ENCODE data around the gene CD22. TPM values are rescaled to one million over a fixed set of nuclear protein-coding genes. Genes with fewer than 3 reads are reported as not detected.
A peak's percentile ranks its signal among the peaks of the same experiment; 100 is the strongest.
"Not testable (repeated sequence)": the region's sequence is repeated elsewhere in the genome, so short reads cannot be mapped to it uniquely, and the experiment has no call there.

CD22 gene
- total RNA-seq, 4 donors from 2014 or later: 7.2 to 22.8 (median 13.4) TPM

GRCh38 chr19:35357867-35358573 is 29.0 kb downstream of the CD22 start, which contains the start of gene FFAR3:
TSS of gene FFAR3 (plus strand) at chr19:35358460. CDS start at chr19:35358891, 431 bp downstream.
- peak in 1 of 2 donors; percentile 17 for DNase-seq (ENCODE audit: low spot score in 2 of 2)

GRCh38 chr19:35358834-35359233 is 29.8 kb downstream of the CD22 start:
- H3K27ac ChIP-seq; H3K9me3 ChIP-seq; H3K4me1 ChIP-seq; H3K36me3 ChIP-seq; H3K4me3 ChIP-seq; DNase-seq (ENCODE audit: low spot score in 2 of 2): not testable (repeated sequence)
- H3K27me3 ChIP-seq: peaks cover 0 to 11% of the 10 kb centered on the region in 2 donors
- 61 to 75% methylated on average over 9 to 10 of the region's 16 CpGs for WGBS, 2 donors

More at GRCh38 chr19:35357867-35358573, 29.0 kb downstream of the CD22 start, which contains the start of gene FFAR3:
- peaks cover 0 to 7% (median 0%) of the 10 kb centered on the region in 4 donors for H3K4me1 ChIP-seq
- 52% methylated on average over 18 of the region's 18 CpGs for WGBS, 2 donors
- no peak within 1 kb of the TSS for H3K4me3 ChIP-seq
- TF ChIP-seq, protein P1, sequence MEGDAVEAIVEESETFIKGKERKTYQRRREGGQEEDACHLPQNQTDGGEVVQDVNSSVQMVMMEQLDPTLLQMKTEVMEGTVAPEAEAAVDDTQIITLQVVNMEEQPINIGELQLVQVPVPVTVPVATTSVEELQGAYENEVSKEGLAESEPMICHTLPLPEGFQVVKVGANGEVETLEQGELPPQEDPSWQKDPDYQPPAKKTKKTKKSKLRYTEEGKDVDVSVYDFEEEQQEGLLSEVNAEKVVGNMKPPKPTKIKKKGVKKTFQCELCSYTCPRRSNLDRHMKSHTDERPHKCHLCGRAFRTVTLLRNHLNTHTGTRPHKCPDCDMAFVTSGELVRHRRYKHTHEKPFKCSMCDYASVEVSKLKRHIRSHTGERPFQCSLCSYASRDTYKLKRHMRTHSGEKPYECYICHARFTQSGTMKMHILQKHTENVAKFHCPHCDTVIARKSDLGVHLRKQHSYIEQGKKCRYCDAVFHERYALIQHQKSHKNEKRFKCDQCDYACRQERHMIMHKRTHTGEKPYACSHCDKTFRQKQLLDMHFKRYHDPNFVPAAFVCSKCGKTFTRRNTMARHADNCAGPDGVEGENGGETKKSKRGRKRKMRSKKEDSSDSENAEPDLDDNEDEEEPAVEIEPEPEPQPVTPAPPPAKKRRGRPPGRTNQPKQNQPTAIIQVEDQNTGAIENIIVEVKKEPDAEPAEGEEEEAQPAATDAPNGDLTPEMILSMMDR (IDR thresholded peaks at IDR 0.05): no peak
- peak in 1 of 2 donors; percentile 53 for TF ChIP-seq EP300 (IDR thresholded peaks at IDR 0.05)
- TF ChIP-seq POLR2A (IDR thresholded peaks at IDR 0.05): no peak
- H3K27ac ChIP-seq: no peak within 1 kb of the TSS
- no peaks in the 10 kb centered on the region for H3K9me3 ChIP-seq
- peaks cover 0 to 7% of the 10 kb centered on the region in 2 donors for H3K27me3 ChIP-seq
- no peaks in the 10 kb centered on the region for H3K36me3 ChIP-seq

- not testable (repeated sequence) for H3K9me3 ChIP-seq; H3K4me3 ChIP-seq; H3K4me1 ChIP-seq; H3K36me3 ChIP-seq; H3K27ac ChIP-seq; DNase-seq (ENCODE audit: low spot score in 2 of 2)
- 85 to 90% methylated on average over 10 to 15 of the region's 21 CpGs for WGBS, 2 donors
- peaks cover 0 to 11% of the 10 kb centered on the region in 2 donors for H3K27me3 ChIP-seq
Measured at GRCh38 chr19:35359395-35359794, 30.4 kb downstream of the CD22 start.

DNA sequence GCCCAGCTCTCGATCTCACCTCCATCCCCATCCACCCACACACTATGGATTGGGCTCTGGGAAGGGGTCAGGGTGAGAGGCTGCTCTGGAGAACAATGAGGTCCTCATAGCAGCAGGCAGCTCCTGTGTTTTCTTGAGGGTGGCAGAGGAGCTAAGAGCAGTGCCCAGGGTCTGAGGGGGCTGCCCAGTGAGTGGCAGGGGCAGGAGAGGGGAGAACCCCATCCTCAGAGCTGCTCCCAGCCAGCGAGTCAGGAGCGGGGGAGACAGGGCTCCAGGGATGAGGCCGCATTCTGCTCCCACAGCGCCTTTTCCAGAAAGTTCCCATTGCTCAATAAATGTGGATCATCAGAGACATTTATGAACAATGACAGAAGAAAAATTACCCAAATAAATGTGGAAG is 31.1 kb downstream of the CD22 start:
- not testable (repeated sequence) for H3K9me3 ChIP-seq; DNase-seq (ENCODE audit: low spot score in 2 of 2); H3K4me1 ChIP-seq; H3K36me3 ChIP-seq; H3K27ac ChIP-seq; H3K4me3 ChIP-seq
- WGBS, 2 donors: 42% methylated on average over 2 of the region's 5 CpGs; no CpG with 5 or more reads in 1 of the 2 donors
- peaks cover 0 to 11% of the 10 kb centered on the region in 2 donors for H3K27me3 ChIP-seq

DNA sequence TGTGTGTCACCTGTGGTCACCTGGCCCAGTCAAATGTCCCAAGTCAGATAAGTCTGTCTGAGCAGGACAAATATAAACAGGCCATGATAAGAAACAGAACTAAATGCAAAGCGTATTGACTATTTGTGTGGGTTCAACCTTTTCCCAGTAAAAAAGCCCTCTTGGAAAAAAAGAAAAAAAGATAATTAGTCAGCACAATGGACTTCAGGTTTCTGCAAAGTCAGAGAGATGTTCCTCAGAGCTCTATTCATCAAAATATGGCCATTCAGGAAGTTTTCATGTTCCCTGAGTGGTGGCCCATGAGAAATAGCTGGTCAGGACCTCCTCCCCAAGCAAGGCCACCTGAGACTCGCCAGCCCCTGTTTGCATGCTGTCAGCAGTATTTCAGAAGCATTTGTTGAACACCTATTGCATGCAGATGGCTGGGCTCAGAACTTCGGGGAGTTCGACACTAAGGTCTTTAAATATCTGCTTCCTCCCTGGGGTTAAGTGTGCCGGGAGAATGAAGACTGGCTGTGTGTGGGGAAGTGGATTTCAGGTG is 32.0 kb downstream of the CD22 start:
- H3K27ac ChIP-seq: no peak overlapping the region
- no peak for DNase-seq (ENCODE audit: low spot score in 2 of 2)
- WGBS, 2 donors: 26 to 64% methylated on average over 5 of the region's 5 CpGs
- no peak overlapping the region for H3K4me3 ChIP-seq
- peaks cover 0 to 11% of the 10 kb centered on the region in 2 donors for H3K27me3 ChIP-seq
- H3K36me3 ChIP-seq: no peaks in the 10 kb centered on the region
- peaks cover 0 to 7% (median 0%) of the 10 kb centered on the region in 4 donors for H3K4me1 ChIP-seq
- TF ChIP-seq EP300 (IDR thresholded peaks at IDR 0.05): no peak
- no peak for TF ChIP-seq POLR2A (IDR thresholded peaks at IDR 0.05)
- TF ChIP-seq, protein P1 (IDR thresholded peaks at IDR 0.05): no peak
- H3K9me3 ChIP-seq: no peaks in the 10 kb centered on the region

- Histone ChIP-seq H3K4me3 (no peak overlapping the region), H3K9me3 (no peaks in the 10 kb centered on the region), H3K4me1 (peaks cover 0 to 7% (median 0%) of the 10 kb centered on the region in 4 donors), H3K27me3 (peaks cover 0 to 11% of the 10 kb centered on the region in 2 donors), H3K36me3 (no peaks in the 10 kb centered on the region), H3K27ac (no peak overlapping the region)
- DNase-seq (ENCODE audit: low spot score in 2 of 2): no peak
- TF ChIP-seq EP300 (IDR thresholded peaks at IDR 0.05) (no peak), POLR2A (IDR thresholded peaks at IDR 0.05) (no peak)
- TF ChIP-seq, protein P1 (IDR thresholded peaks at IDR 0.05): no peak
- 70 to 74% methylated on average over 12 to 14 of the region's 14 CpGs for WGBS, 2 donors
Measured at GRCh38 chr19:35362261-35363000, 33.4 kb downstream of the CD22 start.

Measured in tibial nerve (tissue), 4 donors.